Coronary artery (tissue), 2 donors: ENCODE results near the gene BZW1.

ENCODE experiments used
- DNase-seq: peaks from one replicate; pipeline ENCODE4 v3.0.0-alpha.2; 2017; ENCODE audit warnings: low spot score
- H3K27ac ChIP-seq, 2 donors: fragments of 200-600 bp; sonication (generic); one replicate each; pipeline ENCODE4 v1.5.1; 2016 to 2019
- H3K4me3 ChIP-seq: fragments of 200-600 bp; sonication (generic); 2 replicates; pipeline ENCODE4 v1.5.1; 2016; ENCODE audit warnings: mild to moderate bottlenecking, moderate library complexity
- TF ChIP-seq, protein P1 (sequence below): fragments of 200-600 bp; sonication (generic); IDR thresholded peaks from one replicate; pipeline ENCODE4 v1.5.1; 2019; ENCODE audit warnings: antibody characterized with exemption

The BZW1 gene

DNA sequence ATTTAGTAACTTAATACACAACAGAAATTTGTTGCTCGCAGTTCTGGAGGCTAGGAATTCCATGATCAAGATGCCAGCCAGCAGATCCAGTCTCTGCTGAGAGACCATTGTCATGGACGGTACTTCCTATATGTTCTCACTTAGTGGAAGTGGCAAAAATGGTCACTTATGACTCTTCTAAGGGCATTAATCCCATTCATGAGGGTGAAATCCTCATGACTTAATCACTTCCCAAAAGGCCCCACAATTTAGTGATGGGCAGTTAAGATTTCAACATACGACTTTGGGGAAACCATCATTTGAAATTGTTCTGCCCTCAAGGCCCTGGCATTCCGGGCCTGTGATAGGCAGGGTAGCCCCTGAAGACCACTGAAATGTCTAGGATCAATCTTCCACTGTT lies 23.0 kb downstream of the BZW1 start:
- no peak overlapping the region for H3K4me3 ChIP-seq
- no peak for DNase-seq
- H3K27ac ChIP-seq, result no peak overlapping the region
- TF ChIP-seq, protein P1, sequence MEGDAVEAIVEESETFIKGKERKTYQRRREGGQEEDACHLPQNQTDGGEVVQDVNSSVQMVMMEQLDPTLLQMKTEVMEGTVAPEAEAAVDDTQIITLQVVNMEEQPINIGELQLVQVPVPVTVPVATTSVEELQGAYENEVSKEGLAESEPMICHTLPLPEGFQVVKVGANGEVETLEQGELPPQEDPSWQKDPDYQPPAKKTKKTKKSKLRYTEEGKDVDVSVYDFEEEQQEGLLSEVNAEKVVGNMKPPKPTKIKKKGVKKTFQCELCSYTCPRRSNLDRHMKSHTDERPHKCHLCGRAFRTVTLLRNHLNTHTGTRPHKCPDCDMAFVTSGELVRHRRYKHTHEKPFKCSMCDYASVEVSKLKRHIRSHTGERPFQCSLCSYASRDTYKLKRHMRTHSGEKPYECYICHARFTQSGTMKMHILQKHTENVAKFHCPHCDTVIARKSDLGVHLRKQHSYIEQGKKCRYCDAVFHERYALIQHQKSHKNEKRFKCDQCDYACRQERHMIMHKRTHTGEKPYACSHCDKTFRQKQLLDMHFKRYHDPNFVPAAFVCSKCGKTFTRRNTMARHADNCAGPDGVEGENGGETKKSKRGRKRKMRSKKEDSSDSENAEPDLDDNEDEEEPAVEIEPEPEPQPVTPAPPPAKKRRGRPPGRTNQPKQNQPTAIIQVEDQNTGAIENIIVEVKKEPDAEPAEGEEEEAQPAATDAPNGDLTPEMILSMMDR, result no peak

DNA sequence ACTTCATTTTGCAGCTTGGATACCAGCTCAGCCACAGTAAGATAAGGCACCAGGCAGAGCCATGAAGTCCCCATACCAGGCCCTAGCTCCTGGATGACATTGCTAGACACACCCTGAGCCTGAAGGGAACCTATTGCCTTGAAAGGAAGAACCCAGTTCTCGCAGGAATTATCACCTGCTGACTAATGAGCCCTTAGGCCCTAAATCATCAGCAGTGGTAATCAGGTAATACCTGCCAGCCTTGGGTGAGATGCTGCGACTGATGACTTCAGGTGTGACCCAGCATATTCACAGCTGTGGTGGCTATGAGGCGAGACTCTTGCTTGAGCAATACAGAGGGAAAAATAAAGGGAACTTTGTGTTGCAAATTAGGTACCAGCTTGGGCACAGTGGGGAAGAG lies 27.8 kb downstream of the BZW1 start:
- H3K4me3 ChIP-seq, result no peak overlapping the region
- DNase-seq, result no peak
- H3K27ac ChIP-seq, result no peak overlapping the region
- TF ChIP-seq, protein P1, result no peak

DNA sequence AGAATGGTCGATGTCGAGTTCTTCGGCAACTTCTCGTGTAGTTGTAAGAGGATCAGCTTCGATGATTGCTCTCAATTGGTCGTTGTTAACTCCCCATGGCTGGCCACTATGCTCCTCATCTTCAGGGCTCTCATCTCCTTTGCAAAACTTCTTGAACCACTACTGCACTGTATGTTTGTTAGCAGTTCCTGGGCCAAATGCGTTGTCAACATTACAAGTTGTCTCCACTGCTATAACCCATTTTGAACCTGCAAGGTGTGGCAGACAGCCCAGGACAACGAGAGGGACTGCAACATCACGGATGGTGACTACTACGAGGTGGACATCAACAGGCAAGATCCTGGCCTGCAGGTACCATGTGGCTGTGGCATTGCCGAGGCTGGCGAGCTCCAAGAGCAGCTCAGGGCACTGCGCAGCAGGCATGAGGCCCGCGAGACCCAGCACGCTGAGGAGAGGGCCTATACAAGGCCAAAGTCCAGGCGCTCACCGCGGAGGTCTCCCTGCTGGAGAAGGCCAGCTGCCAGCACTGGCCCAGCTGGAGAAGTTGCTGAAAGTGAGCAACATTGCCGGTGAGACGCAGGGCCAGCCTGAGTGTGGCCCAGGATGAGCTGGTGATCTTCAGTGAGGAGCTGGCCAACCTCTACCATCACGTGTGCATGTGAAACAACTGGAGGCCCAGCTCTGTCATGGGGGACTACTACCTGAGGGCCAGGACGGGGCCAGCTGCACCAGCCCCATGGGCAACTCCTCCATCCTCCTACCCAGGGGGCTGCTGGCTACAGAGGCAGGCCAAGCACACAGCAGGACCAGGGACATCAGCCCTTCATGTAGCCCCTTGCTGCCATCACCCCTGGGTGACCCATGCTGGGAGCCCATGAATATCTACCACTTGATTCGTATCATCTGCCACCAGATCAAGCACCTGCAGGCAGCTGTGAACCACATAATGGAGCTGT lies 32.6 kb downstream of the BZW1 start:
- no peak for DNase-seq
- no peak overlapping the region for H3K4me3 ChIP-seq
- H3K27ac ChIP-seq, result no peak overlapping the region
- TF ChIP-seq, protein P1, result no peak

DNA sequence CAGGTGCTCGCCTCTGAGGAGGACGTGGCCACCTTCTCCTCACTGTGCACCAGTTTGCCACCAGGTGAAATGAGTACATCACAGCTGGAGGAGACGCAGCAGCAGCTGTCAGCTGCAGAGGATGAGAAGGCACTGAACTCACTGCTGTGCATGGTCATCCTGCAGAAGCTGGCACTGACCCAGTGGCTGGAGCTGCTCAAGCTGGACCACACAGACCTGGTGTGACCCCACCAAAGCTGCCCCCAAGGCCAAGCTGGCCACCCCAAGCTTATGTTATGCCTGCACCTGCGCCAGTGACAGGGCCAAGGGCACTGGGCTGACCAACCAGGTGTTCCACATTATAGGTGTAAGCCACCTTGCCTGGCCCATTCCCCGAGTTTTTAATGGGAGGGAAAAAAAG lies 33.5 kb downstream of the BZW1 start:
- no peak for DNase-seq
- H3K4me3 ChIP-seq, result no peak overlapping the region
- TF ChIP-seq, protein P1, result no peak
- H3K27ac ChIP-seq, result no peak overlapping the region

DNA sequence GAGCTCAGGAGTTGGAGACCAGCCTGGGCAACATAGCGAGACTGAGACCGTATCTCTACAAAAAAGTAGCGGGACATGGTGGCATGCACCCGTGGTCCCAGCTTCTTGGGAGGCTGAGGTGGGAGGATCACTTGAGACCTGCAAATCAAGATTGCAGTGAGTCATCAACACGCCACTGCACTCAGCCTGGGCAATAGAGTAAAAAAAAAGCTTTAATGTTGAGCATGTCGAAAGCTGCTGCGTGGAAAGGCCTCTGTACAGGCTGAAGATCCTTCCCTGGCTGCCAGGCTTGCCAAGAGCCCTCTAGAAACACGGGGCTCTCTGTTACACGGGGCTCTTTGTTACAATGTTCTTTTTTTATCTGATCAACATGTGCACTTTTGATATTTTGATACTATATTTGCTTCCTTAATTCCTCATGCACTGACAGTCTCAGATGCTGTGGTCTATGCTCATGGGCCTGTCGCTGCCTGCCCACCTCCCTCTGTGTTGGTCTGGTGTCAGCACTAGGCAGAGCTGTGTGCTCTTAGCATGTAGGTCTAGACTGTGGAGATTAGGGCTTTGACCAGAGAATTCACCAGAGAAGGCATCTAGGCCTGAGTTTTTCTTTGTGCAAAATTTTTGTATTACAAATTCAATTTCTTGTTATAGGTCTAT lies 34.1 kb downstream of the BZW1 start:
- TF ChIP-seq, protein P1, result no peak
- H3K27ac ChIP-seq, result no peak overlapping the region
- no peak for DNase-seq
- no peak overlapping the region for H3K4me3 ChIP-seq

DNA sequence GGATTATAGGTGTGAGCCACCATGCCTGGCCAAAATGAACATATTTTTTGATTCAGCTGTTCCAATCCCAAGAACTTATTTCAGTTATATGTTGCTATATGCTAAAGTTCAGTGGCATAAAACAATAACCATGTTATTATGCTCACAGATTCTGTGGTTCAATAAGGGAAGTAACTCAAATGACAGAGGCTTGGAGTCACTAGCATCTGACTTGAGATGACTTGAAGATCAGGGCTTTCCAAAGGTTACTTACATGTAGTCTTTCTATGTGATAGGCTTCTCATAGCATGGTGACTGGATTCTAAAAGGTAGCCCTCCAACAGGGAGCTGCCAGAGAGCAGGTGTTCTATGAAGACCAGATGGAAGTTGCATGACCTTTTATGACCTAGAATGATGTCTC lies 35.6 kb downstream of the BZW1 start:
- TF ChIP-seq, protein P1, result no peak
- Histone ChIP-seq H3K4me3 (no peak overlapping the region), H3K27ac (no peak overlapping the region)
- no peak for DNase-seq
